Mononuclear cell (primary cell): ENCODE data around the gene PRLH. TPM values are rescaled to one million over a fixed set of nuclear protein-coding genes. Genes with fewer than 3 reads are reported as not detected.

Experiments used
- H3K27me3 ChIP-seq: 2 replicates; pipeline ENCODE4 v1.6.0; 2011; ENCODE audit warnings: low read length, control low read depth; ENCODE audit not compliant: insufficient read depth
- H3K4me1 ChIP-seq: 2 replicates; pipeline ENCODE4 v1.5.1; 2011; ENCODE audit warnings: mild to moderate bottlenecking, low read length, control low read depth; ENCODE audit not compliant: insufficient read depth
- H3K4me3 ChIP-seq: 2 replicates; pipeline ENCODE4 v1.5.1; 2011; ENCODE audit warnings: mild to moderate bottlenecking, low read length, moderate library complexity
- H3K9me3 ChIP-seq: 2 replicates; pipeline ENCODE4 v1.5.1; 2011; ENCODE audit warnings: low read depth, mild to moderate bottlenecking, control low read depth, low read length
- total RNA-seq: library from RNA; depleted of rRNA; stranded (reverse); fragments of >200 nt; gene quantifications from one replicate; pipeline ENCODE4 v1.2.3, GENCODE V29; 2012

The PRLH gene
- total RNA-seq, 1 donor: not detected

DNA sequence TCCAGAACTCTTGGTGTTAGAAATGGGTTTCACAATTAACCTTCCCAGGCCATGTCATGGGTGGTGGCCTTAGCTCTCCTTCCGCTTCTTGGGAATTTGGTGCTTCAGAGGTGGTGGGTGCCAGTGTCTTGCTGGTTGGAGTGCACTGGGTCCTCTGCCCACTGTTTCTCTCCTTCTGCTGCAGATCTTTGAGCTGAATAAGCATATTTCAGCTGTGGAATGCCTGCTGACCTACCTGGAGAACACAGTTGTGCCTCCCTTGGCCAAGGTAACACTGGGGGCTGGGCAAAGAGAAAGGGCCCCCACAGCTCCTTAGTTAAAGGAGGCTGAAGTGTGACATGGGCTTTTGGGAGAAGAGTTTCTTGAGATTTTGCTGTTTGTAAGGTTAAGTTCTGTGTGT is 32.0 kb upstream of the PRLH start:
- Histone ChIP-seq H3K4me3 (no peak overlapping the region), H3K27me3 (no peaks in the 10 kb centered on the region), H3K4me1 (no peaks in the 10 kb centered on the region), H3K9me3 (no peaks in the 10 kb centered on the region)

DNA sequence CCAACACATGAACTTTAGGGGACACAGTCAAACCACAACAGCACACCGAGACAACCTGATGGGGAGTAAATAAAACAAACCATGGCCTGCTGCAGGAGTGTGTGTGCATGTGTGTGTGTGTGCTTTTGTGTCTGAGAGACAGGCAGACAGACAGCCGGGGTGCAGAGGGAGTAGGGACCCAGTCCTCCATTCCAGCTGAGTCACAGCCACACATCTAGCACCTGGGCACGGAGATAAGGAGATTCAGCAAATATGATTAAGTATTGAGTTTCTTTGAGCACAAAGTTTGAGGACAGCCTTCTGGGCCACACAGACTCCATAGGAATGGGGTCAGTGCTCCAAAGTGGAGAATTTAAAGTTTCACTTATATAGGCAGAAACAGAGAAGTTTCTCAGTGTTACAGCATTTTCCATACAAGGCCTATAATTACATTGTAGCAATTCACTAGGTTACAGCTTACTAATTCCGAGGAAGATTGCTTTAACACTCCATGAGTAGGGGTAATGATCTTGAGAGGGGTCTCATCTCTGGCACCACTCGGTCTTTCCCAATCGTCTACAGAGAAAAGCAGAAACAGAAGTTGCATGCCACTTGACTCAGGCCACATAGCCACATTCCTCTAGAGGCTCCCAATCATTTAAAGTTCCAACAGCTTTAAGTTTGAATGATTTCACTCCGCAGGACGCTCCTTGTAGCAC is 30.8 kb upstream of the PRLH start:
- H3K27me3 ChIP-seq: no peaks in the 10 kb centered on the region

DNA sequence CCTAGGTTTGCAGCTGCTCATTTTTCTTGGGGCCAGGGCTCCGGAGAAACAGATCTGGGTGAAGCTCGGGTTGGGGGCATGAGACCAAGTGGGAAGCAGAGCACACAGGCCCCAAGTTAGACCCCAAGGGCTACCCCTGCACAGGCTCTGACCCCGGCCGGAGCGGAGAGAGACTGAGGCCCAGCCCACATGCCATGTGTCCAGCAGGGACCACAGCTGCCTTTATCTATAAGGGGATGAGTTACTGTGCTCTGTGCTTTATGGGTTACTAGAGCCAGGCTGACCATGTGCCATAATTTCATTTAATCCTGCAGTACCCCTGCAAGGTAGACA is 30.3 kb upstream of the PRLH start:
- Histone ChIP-seq H3K4me1 (no peaks in the 10 kb centered on the region), H3K27me3 (no peaks in the 10 kb centered on the region), H3K4me3 (no peak overlapping the region), H3K9me3 (no peaks in the 10 kb centered on the region)

More for the DNA sequence above, 30.8 kb upstream of the PRLH start:
- no peaks in the 10 kb centered on the region for H3K9me3 ChIP-seq
- no peak overlapping the region for H3K4me3 ChIP-seq
- H3K4me1 ChIP-seq: no peaks in the 10 kb centered on the region

DNA sequence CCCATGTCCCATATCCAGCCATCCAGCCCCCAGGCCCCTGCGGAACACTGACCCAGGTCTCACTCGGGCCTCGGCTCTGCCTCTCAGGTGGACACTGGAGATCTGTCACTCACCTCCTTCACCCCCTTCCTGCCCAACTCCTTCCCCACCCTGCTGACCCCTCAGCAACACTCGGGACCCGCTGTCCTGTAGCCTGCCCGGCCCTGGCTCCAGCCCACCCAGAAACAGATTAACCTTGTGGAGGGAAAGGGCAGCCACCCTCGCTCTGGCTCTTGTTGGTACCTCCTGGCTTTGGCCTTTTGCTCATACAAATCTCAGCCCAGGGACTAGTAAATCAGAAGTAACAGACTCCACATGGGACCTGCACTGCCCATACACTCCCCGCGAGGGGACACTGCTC is 29.8 kb upstream of the PRLH start:
- no peaks in the 10 kb centered on the region for H3K4me1 ChIP-seq
- H3K4me3 ChIP-seq: no peak overlapping the region
- no peaks in the 10 kb centered on the region for H3K27me3 ChIP-seq
- no peaks in the 10 kb centered on the region for H3K9me3 ChIP-seq

DNA sequence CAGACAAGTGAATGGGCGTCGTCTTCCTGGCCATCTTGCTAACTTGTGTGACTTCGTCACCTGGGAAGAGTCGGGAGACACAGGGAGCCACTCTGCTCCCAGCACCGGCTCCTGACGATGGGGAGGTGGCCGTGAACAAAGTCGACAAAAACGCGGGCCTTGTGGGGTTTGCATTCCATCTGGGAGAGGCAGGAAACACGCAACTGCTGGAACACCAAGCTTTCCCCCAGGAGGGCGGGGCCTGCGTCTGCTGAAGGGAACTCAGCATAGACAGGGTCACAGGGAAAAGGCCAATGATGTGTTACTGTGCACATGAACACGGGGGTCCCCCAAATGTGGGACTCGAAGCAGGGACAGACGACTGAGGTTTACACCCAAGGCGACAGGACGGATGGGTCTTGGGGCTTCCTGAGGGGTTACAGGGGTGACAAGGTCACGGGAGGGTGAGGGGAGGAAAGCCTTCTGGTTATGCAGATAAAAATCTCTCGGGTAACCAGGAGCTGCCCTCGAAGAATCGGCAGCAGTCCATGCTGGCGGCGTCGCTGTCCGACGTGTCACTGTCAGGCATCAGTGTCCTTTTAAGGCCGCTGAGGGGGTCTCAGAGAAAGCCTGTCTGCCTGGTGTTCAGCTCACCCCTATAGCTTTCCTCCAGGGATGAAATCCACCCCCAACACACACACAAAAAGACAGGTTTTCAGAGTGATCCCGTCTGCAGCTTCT is 28.2 kb upstream of the PRLH start:
- H3K27me3 ChIP-seq: no peaks in the 10 kb centered on the region
- no peaks in the 10 kb centered on the region for H3K9me3 ChIP-seq
- H3K4me3 ChIP-seq: no peak overlapping the region
- no peaks in the 10 kb centered on the region for H3K4me1 ChIP-seq

DNA sequence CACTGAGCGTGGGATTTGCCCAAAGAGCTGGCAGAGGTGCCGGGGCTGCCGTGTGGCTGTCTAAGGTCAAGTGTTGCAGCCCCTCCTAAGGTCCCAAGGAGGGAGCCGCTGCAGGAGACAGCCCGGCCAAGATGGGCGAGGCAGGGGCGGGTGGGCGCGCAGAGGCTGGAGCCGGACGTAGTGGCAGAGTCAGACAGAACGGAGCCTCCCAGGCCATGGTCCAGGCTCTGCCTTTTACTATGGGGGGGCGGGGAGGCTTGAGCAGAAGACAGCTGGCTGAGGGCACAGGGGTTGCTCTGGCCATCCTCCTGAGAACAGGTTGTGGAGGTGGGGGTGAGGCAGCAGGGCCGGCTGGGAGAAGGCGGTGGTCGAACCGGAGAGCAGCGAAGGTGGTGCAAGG is 27.5 kb upstream of the PRLH start:
- no peaks in the 10 kb centered on the region for H3K27me3 ChIP-seq
- no peaks in the 10 kb centered on the region for H3K4me1 ChIP-seq
- no peak overlapping the region for H3K4me3 ChIP-seq
- no peaks in the 10 kb centered on the region for H3K9me3 ChIP-seq

DNA sequence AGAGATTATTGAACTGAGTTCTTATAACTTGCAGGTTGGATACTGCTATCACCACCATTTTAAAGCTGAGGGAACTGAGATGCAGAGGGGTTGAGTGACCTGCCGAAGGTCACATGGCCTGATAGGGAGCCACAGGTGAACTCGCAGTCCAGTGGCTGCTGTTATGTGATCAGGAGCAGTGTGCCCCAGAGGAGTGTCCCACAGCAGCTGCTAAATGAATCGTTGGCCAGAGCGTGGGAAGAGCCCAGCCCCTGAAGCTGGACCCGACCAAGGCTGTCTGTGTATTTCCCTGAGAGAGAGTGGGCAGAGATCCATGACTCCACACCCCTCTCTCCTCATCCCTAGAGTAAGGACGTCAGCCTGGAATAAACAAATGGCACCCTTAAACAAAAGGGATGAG is 26.7 kb upstream of the PRLH start:
- no peaks in the 10 kb centered on the region for H3K27me3 ChIP-seq
- no peak overlapping the region for H3K4me3 ChIP-seq
- no peaks in the 10 kb centered on the region for H3K4me1 ChIP-seq
- no peaks in the 10 kb centered on the region for H3K9me3 ChIP-seq

DNA sequence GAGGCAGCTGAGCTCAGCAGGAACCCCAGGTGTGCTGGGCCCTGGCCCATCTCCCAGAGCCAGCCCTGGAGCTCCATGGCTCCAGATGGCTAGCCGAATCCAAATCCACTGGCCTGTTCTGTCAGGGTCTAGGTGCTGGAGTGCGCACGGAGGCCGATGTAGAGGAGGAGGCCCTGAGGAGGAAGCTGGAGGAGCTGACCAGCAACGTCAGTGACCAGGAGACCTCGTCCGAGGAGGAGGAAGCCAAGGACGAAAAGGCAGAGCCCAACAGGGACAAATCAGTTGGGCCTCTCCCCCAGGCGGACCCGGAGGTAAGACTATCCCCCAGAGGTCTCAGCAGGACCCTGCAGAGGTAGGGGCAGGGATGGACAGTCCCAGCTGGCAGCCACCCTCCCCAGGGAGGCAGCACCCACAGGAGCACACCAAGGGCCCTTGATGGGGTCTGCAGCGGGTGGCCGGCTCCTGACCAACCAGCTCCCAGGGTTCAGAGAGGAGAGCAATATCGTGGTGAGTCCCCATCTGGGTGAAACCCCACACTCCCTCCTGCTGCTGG is 26.1 kb upstream of the PRLH start:
- Histone ChIP-seq H3K27me3 (no peaks in the 10 kb centered on the region), H3K4me1 (no peaks in the 10 kb centered on the region), H3K9me3 (no peaks in the 10 kb centered on the region), H3K4me3 (no peak overlapping the region)

DNA sequence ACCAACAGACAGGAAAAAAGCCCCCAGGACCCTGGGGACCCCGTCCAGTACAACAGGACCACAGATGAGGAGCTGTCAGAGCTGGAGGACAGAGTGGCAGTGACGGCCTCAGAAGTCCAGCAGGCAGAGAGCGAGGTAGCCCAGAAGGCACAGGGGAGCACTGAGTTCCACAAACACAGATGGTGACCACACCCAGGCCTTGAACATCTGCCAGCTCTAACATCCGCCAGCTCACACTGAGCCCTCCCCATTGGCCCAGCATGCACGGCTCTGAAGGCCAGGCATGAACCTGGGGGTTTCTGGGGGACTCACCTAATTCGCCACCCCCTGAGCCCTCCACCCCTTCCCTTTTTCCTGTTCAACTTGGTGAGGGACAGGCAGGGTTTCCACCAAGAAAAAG is 25.6 kb upstream of the PRLH start:
- Histone ChIP-seq H3K4me1 (no peaks in the 10 kb centered on the region), H3K9me3 (no peaks in the 10 kb centered on the region), H3K27me3 (no peaks in the 10 kb centered on the region), H3K4me3 (no peak overlapping the region)

DNA sequence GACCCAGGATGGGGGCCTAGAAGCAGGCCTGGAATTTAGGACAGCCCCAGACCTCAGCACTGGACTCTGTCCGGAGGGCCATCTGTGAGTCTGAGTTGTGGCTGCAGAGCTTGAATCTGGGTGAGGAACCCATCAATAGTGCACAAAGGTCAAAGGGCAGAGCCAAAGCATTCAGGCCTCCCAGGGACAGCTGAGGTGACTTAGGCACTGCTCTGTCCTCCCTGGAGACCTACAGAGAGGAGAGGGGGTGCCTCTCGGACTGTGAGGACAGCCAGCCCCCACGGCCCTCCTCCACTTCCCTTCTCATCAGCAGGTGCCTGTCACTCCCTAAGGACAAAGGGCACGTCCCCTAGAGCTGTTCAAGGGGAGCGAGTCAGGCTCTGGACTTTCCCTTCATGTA is 25.1 kb upstream of the PRLH start:
- H3K9me3 ChIP-seq: no peaks in the 10 kb centered on the region
- H3K27me3 ChIP-seq: no peaks in the 10 kb centered on the region
- H3K4me1 ChIP-seq: no peaks in the 10 kb centered on the region
- no peak overlapping the region for H3K4me3 ChIP-seq

DNA sequence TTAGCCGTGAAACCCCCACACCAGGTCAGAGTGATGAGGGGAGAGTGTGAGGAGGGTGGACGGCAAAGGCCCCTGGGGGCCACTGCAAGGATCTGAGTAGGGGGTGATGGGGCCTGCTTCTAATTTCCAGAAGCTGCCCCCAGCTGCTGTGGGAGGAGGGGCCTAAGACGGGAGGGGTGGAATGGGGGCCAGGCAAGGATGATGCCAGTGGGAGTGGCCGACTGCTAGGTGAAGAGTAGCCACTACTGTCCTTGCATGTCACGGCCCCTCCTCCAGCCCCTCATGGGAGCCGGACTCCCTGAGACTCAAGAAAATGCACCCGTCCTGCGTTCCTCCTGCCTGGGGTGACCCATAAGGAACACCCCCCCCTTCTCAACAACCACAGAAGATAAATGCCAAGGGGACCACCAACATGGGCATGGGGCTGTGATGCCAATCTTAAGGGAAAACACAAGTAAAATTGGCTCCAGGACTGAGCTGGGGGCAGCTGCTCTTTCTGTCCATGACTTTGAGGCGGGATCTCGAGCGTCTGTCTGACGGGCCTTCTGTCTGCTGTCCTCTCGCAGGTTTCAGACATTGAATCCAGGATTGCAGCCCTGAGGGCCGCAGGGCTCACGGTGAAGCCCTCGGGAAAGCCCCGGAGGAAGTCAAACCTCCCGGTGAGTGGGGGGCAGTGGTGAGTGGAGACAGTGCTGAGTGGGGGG is 24.2 kb upstream of the PRLH start:
- Histone ChIP-seq H3K4me3 (no peak overlapping the region), H3K27me3 (no peaks in the 10 kb centered on the region), H3K4me1 (no peaks in the 10 kb centered on the region), H3K9me3 (no peaks in the 10 kb centered on the region)

DNA sequence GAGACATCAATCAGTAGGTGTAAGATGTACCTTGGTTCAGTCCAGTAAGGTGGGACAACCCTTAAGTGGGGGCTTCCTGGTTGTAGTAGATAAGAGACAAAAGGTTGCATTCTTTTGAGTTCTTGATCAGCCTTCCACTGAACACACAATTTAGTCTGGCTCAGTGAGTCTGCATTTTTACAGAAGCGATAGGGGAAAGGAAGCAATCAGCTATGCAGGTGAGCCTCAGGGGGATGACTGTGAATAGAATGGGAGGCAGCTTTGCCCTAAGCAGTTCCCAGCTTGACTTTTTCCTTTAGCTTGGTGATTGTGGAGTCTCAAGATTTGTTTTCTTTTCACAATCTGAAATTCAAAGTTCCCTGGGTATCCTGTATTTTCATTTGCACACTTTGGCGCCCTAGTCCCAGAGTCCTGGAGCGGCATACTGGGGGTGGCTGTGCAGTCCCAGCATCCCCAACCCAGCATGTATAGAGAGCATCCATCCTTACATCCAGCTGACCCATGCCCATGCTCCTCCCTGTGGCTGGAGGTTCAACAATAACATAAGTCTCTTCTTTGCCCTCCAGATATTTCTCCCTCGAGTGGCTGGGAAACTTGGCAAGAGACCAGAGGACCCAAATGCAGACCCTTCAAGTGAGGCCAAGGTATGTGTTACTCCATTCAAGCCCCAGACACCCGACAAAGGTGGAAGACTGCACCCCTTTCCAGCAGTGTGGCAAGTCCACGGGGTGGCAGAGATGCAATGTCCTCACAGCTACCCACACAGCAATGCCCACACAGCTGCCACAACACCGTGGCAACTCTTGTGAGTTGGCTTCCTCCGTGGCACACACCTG is 20.1 kb upstream of the PRLH start:
- H3K27me3 ChIP-seq: no peaks in the 10 kb centered on the region
- no peaks in the 10 kb centered on the region for H3K9me3 ChIP-seq
- no peaks in the 10 kb centered on the region for H3K4me1 ChIP-seq
- no peak overlapping the region for H3K4me3 ChIP-seq

DNA sequence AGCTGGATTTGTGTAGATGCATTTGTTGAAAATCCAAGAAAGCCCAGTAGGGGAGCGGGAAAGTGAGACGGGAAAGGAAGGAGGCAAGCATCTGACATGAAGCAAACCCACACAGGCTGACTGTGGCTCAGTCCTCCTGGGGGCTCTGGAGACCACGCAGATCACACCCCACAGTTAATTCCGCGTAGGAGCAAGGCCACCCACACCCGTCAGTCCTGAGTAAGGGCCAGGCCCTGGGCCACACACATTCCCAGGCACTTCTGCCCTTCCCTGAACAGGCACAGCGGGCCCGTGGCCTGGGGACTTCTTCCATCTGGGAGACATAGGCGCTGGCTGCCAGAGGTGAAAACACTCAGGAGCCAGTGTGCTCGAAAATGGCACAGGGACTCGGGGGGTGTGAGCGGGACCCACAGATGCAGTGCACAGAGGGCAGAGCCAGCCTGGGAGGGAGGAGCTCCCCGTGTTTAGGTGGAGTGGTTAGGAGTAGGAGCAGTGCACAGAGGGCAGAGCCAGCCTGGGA is 19.4 kb upstream of the PRLH start:
- H3K4me3 ChIP-seq: no peak overlapping the region
- H3K27me3 ChIP-seq: no peaks in the 10 kb centered on the region
- no peaks in the 10 kb centered on the region for H3K4me1 ChIP-seq
- H3K9me3 ChIP-seq: no peaks in the 10 kb centered on the region

DNA sequence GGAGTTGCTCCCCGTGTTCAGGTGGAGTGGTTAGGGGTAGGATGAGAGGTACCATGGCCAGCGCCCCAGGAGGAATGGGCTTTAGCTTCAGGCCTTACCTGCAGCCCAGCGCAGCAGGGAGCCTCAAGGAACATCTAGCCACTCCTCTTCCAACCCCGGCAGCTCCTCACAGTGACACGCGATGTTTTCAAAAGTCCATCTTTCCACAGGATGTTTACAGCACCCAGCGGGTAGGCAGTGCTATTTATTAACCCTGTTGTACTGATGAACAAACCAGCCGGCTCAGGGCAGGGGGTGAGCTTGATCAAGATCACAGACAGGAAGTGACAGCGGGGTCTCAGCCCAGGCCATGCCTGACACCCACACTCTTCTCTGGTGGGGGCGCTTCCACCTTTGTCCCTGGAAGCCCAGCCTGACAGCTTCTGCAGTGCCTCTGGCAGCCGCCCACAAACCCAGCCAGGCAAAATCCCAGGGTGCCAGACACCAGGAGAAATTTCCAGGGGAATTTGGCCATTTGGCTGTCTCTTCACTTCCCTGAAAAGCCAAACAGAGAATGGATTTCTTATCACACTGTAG is 18.4 kb upstream of the PRLH start:
- H3K4me3 ChIP-seq: no peak overlapping the region
- H3K27me3 ChIP-seq: no peaks in the 10 kb centered on the region
- no peaks in the 10 kb centered on the region for H3K4me1 ChIP-seq
- H3K9me3 ChIP-seq: no peaks in the 10 kb centered on the region
